Left renal pelvis (tissue), 4 donors: Measurements from ENCODE around the gene HPRT1. TPM values are rescaled to one million over a fixed set of nuclear protein-coding genes. Genes with fewer than 3 reads are reported as not detected.

ENCODE experiments used
- DNase-seq, 4 donors: peaks; one replicate each; pipeline ENCODE4 v3.0.0-alpha.2; 2013; ENCODE audit warnings: low read depth in 4 of 4, low spot score in 3 of 4
- polyA plus RNA-seq, 4 donors: library from polyadenylated mRNA; unstranded; fragments of 120-200 nt; gene quantifications; one replicate each; pipeline ENCODE4 v1.2.1, GENCODE V29; 2013; ENCODE audit not compliant: insufficient read length in 4 of 4

HPRT1 gene
- polyA plus RNA-seq, 4 donors = 26.3 to 54.0 (median 43.4) TPM

DNA sequence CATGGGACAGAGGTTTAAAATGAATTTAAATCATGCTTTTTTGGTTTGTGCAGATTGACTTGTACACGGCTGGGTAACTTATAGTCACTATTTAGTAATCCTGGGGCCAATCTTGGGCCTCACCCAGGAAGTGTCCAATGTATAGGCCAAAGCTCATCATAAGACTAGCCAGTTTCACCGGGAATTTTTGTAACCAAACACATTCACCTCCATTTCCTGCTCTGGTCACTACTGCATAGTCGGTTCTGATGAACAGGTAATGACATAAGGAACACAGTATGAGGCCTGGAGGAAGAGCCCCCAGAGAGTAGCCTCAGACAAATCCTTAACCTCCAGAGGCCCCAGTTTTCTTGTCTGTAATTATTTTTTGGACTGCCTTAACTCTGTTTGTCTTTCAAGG lies 81.9 kb downstream of the HPRT1 start:
- DNase-seq = no peak

DNA sequence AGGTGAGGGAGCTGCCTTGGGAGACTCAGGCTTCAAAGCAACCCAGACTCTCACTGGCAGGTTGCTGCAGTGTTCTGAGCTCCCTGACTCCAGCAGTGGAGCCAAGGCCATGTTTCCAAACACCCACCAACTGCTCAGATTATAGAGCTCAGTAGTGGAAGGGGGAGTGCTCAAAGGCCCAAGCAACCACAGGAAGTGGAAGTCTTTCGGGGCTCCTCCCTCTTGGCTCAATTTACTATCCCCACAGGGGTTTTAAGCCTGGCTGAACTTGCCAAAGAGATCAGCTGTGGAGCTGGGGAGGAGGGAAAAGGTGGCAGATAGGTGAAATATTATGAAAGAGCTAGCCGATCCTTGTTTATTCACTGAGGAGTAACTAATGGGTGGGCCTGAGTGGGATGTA lies 82.5 kb downstream of the HPRT1 start:
- no peak for DNase-seq

DNA sequence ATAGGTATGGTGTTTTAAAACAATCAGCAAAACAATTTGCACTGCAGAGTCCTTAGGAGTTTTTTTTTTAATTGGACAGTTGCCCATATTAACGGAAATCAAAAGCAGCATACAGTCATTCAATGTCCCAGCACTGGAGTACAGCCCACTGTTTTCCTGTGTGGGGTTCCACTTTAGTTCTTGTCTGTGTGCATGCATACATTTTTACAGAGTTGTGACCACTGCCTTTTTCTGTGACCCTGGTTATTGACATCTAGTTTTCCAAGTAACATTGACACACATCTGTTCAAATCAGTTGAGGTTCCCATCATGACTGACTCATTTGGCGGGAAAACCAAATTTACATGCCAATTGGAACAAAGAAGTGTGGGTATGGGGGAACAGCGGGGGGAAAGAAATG lies 83.3 kb downstream of the HPRT1 start:
- no peak for DNase-seq

DNA sequence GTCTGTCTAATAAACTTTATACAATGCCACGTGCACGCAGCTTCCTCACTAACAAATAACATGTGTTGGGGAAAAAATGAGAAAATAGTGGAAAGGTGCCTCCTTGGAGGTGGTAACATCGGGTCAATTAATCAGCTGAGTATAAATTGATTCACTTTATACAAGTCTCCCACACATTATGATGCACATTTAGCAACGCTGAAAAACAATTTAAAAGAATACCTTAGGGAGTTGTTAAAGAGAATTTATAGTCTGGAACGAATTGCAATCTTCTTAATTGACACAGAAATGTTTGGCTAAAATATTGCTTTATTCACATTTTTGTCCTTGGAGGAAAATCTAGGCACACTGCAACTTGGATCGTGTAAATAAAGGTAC lies 84.2 kb downstream of the HPRT1 start:
- DNase-seq = no peak

GRCh38 chrX:134544513-134545151 lies 84.7 kb downstream of the HPRT1 start:
- DNase-seq = no peak

DNA sequence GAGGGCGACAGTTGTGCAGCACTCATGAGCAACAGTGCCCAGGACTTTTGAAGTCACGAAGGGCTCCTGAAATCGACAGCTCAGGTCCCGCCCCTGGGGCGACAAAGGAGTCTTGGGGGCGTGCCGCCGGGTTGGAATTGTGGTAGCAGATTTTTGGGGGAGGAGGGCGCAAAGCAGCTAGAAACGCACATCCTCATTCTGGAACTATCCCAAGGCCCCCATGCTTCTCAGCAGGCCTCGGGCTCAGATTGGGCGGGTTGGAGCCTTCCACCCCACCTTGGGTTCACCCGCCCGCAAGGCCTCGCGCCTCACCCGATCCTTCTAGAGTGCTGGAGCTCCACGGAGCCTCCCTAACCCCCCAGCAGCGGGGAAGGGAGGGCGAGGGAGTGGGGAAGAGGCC lies 85.5 kb downstream of the HPRT1 start:
- DNase-seq = no peak

- DNase-seq = no peak
These were observed 86.2 kb downstream of the HPRT1 start for GRCh38 chrX:134546187-134546586.

GRCh38 chrX:134547047-134547679 lies 87.2 kb downstream of the HPRT1 start:
- DNase-seq = no peak

GRCh38 chrX:134548257-134549201 lies 88.6 kb downstream of the HPRT1 start:
- no peak for DNase-seq

Other genes with a start within 250 kb of the HPRT1 start
- gene CCDC160, start 223.0 kb upstream of the HPRT1 start, polyA plus RNA-seq = 10 to 100 TPM in 3 of 4 donors, under 1 TPM in 1; 0.89 to 16.1 (median 11.7) TPM
- gene PHF6, start 86.9 kb upstream of the HPRT1 start, polyA plus RNA-seq = 10 to 100 TPM; 32.2 to 64.7 (median 55.8) TPM
- gene PLAC1, start 198.3 kb downstream of the HPRT1 start, polyA plus RNA-seq = 10 to 100 TPM in 1 of 4 donors, 1 to 10 TPM in 3; 4.3 to 10.0 (median 7.1) TPM